Activated T-cell treated with anti-CD3 and anti-CD28 coated beads, Interleukin-2, amount 50 U/mL, for 48 hours (primary cell): ENCODE data around the gene TRIM52.
A peak's percentile ranks its signal among the peaks of the same experiment; 100 is the strongest.
"Not testable (repeated sequence)": the region's sequence is repeated elsewhere in the genome, so short reads cannot be mapped to it uniquely, and the experiment has no call there.

Experiments
- DNase-seq, 2 experiments: peaks; one replicate each; pipeline ENCODE4 v3.0.0-alpha.2; 2020

TRIM52 gene

GRCh38 chr5:181212080-181212479 lies 48.9 kb downstream of the TRIM52 start:
- no peak for DNase-seq

DNA sequence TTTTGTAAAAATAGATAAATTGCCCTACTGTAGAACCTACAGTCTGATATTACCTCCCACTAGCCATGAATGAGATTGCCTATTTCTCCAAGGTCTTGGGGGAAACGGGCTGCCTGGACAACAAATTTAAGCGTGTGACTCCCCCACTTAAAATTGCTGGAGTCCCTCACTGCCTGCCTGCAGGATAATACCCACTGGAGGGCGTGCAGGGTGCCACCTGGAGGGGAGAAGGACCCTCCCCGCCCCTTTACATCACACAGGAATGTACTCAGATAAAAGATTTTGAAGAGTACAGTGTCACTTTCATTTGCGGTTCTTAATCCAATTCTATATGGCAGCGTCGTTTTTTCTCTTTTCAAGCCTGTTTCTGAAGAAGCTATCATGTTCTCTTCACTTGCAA lies 49.7 kb downstream of the TRIM52 start:
- no peak for DNase-seq

GRCh38 chr5:181210698-181211097 lies 50.2 kb downstream of the TRIM52 start:
- not testable (repeated sequence) for DNase-seq

- not testable (repeated sequence) for DNase-seq
Measured at GRCh38 chr5:181210148-181210547, 50.8 kb downstream of the TRIM52 start.

- not testable (repeated sequence) for DNase-seq
Measured at GRCh38 chr5:181209006-181209405, 51.9 kb downstream of the TRIM52 start.

DNA sequence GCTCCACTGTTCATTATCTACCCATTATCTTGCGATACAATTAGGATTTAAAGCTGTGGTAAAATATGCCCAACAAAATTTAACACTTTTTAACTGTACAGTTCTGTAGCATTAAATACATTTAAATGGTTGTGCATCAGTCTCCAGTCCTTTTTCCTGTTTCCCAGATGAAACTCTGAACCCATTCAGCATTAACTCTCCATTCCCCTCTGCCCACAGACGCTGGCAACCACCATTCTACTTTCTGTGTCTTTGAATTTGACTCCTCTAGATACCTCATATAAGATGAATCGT lies 53.0 kb downstream of the TRIM52 start:
- DNase-seq, result no peak

- DNase-seq, result peak; percentile 94 to 96
Measured at GRCh38 chr5:181207214-181207959, 53.6 kb downstream of the TRIM52 start.

DNA sequence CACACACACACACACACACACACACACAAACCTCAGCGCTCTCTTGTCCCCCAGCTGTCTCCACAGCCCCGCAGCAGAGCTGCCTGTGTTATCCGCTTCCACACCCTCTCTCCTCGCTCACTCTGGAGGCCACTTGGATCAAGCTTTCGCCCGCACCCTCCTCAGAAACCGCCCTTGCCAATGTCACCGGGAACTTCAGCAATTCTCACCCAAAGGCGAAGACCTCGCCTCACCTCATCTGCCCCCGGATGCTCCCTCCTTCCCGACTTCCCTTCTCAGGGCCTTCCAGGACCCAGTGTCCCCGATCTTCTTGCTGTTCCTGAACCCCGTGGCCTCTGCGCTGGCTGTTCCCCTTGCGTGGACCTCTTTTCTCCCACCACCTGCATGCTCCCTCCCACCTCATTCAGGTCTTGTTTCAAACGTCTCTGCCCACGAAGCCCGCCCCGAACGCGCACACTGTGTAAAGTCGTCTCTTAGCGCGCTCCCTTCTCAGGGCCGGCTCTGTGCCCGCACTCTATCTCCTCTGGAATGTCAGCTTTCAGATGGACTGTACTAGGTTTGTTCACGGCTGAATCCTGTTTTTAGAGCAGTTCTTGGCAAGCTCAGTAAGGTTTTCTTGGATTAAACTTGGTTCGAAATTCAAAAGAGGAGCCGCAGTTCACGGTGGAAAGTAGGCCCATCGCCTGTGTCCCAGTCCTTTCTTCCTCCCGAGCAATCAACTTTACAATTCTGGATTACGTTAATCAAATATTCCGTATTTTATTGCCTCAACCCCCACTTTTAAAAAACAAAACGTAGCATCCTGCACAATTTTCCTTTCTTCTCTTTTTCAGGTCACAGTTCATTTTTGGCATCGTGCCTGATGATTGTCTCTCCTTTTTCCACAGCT lies 54.9 kb downstream of the TRIM52 start:
- DNase-seq, result peak; percentile 56 to 62
